Kidney (tissue), 14 donors: ENCODE measurements around the gene HSD17B3. TPM values are rescaled to one million over a fixed set of nuclear protein-coding genes. Genes with fewer than 3 reads are reported as not detected.
"Not testable (repeated sequence)": the region's sequence is repeated elsewhere in the genome, so short reads cannot be mapped to it uniquely, and the experiment has no call there.

Experiments
- DNase-seq, 5 donors: peaks; one replicate each; pipeline ENCODE4 v3.0.0-alpha.2; 2013 to 2020
- FAIRE-seq: peaks from 2 replicates; lab custom pipeline; 2012; peaks lifted over from hg19 to GRCh38; lab: Jason Lieb, UNC
- H3K27ac ChIP-seq, 2 donors: one replicate each; pipeline ENCODE4 v1.7.0; 2013; ENCODE audit warnings: low read depth in 2 of 2, low read length in 2 of 2, inconsistent platforms in 1 of 2
- H3K27me3 ChIP-seq: one replicate; pipeline ENCODE4 v1.7.1; 2013; ENCODE audit warnings: low read length, inconsistent platforms; ENCODE audit not compliant: control insufficient read depth, insufficient read depth
- H3K36me3 ChIP-seq, 3 donors: one replicate each; pipeline versions ENCODE4 v1.7.0 to v1.7.1; 2013; ENCODE audit warnings: low read length in 3 of 3, control low read depth in 1 of 3, inconsistent platforms in 1 of 3; ENCODE audit not compliant: insufficient read depth in 3 of 3, control insufficient read depth in 2 of 3
- H3K4me1 ChIP-seq, 3 donors: one replicate each; pipeline versions ENCODE4 v1.7.0 to v1.7.1; 2013; ENCODE audit warnings: low read length in 3 of 3, inconsistent platforms in 1 of 3, low read depth in 1 of 3; ENCODE audit not compliant: control insufficient read depth in 2 of 3, insufficient read depth in 2 of 3
- H3K4me3 ChIP-seq, 3 donors: one replicate each; pipeline versions ENCODE4 v1.7.0 to v1.8.1; 2013; ENCODE audit warnings: low read length in 3 of 3, control low read depth in 1 of 3, inconsistent platforms in 1 of 3
- H3K9ac ChIP-seq, 3 donors: one replicate each; pipeline versions ENCODE4 v1.7.0 to v1.7.1; 2013; ENCODE audit warnings: low read length in 3 of 3, control low read depth in 1 of 3, inconsistent platforms in 1 of 3
- H3K9me3 ChIP-seq, 3 donors: one replicate each; pipeline versions ENCODE4 v1.7.0 to v1.7.1; 2013; ENCODE audit warnings: low read length in 3 of 3, control low read depth in 1 of 3, inconsistent platforms in 1 of 3; ENCODE audit not compliant: control insufficient read depth in 2 of 3, insufficient read depth in 1 of 3
- CTCF ChIP-seq: IDR thresholded peaks from 3 replicates; pipeline ENCODE4 v1.5.1; 2012; ENCODE audit warnings: mild to moderate bottlenecking, moderate library complexity, borderline replicate concordance; ENCODE audit not compliant: insufficient read depth; ENCODE audit errors: extremely low read depth
- intact Hi-C: fragments of 100-400 bp; cut with DNase I; formaldehyde crosslinking; loops from one replicate; pipeline ENCODE4 v1.11.1; 2022
- polyA plus RNA-seq: library from polyadenylated mRNA; stranded (reverse); fragments of 350-450 nt; fragmentation: Illumina TruSeq; extraction: RNeasy Lipid Tissue Mini Kit (QIAGEN cat#74804); gene quantifications from one replicate; pipeline ENCODE4 v1.2.3, GENCODE V29; 2014; ENCODE audit warnings: low read depth, low replicate concordance; ENCODE audit not compliant: insufficient read depth
- total RNA-seq: library from RNA; stranded (reverse); fragmentation: NEBNext Ultra II Directional; extraction: Animal tissue kit (Norgen Biotek cat#: 25700); gene quantifications from one replicate; pipeline ENCODE4 v1.2.1, GENCODE V29; 2021
- donor health status: control.
- donor health status: control.
- donor health status: control.
- donor health status: control.
- donor health status: control.
- donor health status: DM: yes; HTN: yes; CAD: no.
- donor health status: Normal renal cell carcinoma (clear cell type).

HSD17B3 gene
- total and polyA plus RNA-seq, 2 donors from 2014 or later: 0.66 to 2.0 TPM

- no peak for DNase-seq
- no peak for FAIRE-seq
- Histone ChIP-seq H3K36me3 (no peaks in the 10 kb centered on the region), H3K9me3 (no peaks in the 10 kb centered on the region), H3K27me3 (no peaks in the 10 kb centered on the region), H3K9ac (no peak overlapping the region), H3K27ac (no peak overlapping the region), H3K4me3 (no peak overlapping the region), H3K4me1 (peaks cover 0 to 4% (median 3%) of the 10 kb centered on the region in 3 donors)
- TF ChIP-seq CTCF: no peak
- intact Hi-C loops: no loop called here
These were observed 60.6 kb downstream of the HSD17B3 start for GRCh38 chr9:96241391-96241809.

- intact Hi-C loops: no loop called here
- H3K4me3 ChIP-seq: no peak overlapping the region
- TF ChIP-seq CTCF: no peak
- H3K9me3 ChIP-seq: no peaks in the 10 kb centered on the region
- peak in 3 of 5 donors; percentile 29 to 68 (median 43) for DNase-seq
- no peaks in the 10 kb centered on the region for H3K36me3 ChIP-seq
- no peaks in the 10 kb centered on the region for H3K27me3 ChIP-seq
- peaks cover 0 to 3% (median 0%) of the 10 kb centered on the region in 3 donors for H3K4me1 ChIP-seq
- FAIRE-seq: no peak
- no peak overlapping the region for H3K27ac ChIP-seq
- no peak overlapping the region for H3K9ac ChIP-seq
These were observed 65.0 kb downstream of the HSD17B3 start for GRCh38 chr9:96236854-96237550.

- H3K4me1 ChIP-seq, H3K27ac ChIP-seq, intact Hi-C loops, H3K9me3 ChIP-seq, H3K4me3 ChIP-seq, FAIRE-seq, H3K36me3 ChIP-seq, DNase-seq, H3K27me3 ChIP-seq, H3K9ac ChIP-seq: not testable (repeated sequence)
These were observed 65.6 kb downstream of the HSD17B3 start for GRCh38 chr9:96236337-96236736.

GRCh38 chr9:96232539-96233241 is 69.3 kb downstream of the HSD17B3 start:
- intact Hi-C loops: no loop called here
- TF ChIP-seq CTCF: peak; percentile 82
- H3K36me3 ChIP-seq: no peaks in the 10 kb centered on the region
- no peak overlapping the region for H3K9ac ChIP-seq
- H3K4me3 ChIP-seq: no peak overlapping the region
- peaks cover 0 to 3% (median 0%) of the 10 kb centered on the region in 3 donors for H3K4me1 ChIP-seq
- peak in 4 of 5 donors; percentile 58 to 90 (median 78) for DNase-seq
- H3K27ac ChIP-seq: peak overlapping the region in 1 of 2 donors; percentile 6
- H3K27me3 ChIP-seq: no peaks in the 10 kb centered on the region
- FAIRE-seq: no peak
- H3K9me3 ChIP-seq: no peaks in the 10 kb centered on the region
